Endothelial cell of umbilical vein (primary cell): ENCODE measurements around the gene YIPF1. TPM values are rescaled to one million over a fixed set of nuclear protein-coding genes. Genes with fewer than 3 reads are reported as not detected.

Experiments
- BruUV-seq: library from RNA; stranded (reverse); fragments of 400-500 nt; replicated peaks from 2 replicates; lab custom pipeline; 2021; lab: Mats Ljungman, UMichigan
- CTCF ChIA-PET: fragments of 300-600, 350-600 bp; sonication (Branson Sonifier 250); formaldehyde crosslinking; loops from one replicate; lab custom pipeline; 2021; ENCODE audit warnings: antibody characterized with exemption, inconsistent platforms; lab: Charles Lee
- POLR2A ChIA-PET: fragments of 300-600, 350-600 bp; sonication (Branson Sonifier 250); formaldehyde crosslinking; loops from one replicate; lab custom pipeline; 2021; ENCODE audit warnings: antibody characterized with exemption, inconsistent platforms; lab: Charles Lee
- DNase-seq: peaks from one replicate; pipeline ENCODE4 v3.0.0-alpha.2; 2011; ENCODE audit warnings: low read depth, low spot score
- FAIRE-seq: peaks from 2 replicates; lab custom pipeline; 2011; peaks lifted over from hg19 to GRCh38; lab: Jason Lieb, UNC
- H2AFZ ChIP-seq: 2 replicates; pipeline ENCODE4 v1.6.0; 2012; ENCODE audit warnings: low read depth, low read length, control low read depth, inconsistent platforms
- H3K27ac ChIP-seq: 2 replicates; pipeline ENCODE4 v1.5.1; 2011; ENCODE audit warnings: low read depth, mild to moderate bottlenecking, control low read depth, low read length, moderate library complexity; ENCODE audit not compliant: insufficient read depth
- H3K27me3 ChIP-seq, 2 experiments: 2 replicates each; pipeline versions ENCODE4 v1.6.0 to v1.6.1; 2011; ENCODE audit warnings: low read length in 2 of 2, mixed read lengths in 1 of 2; ENCODE audit not compliant: control insufficient read depth in 2 of 2, insufficient read depth in 2 of 2
- H3K36me3 ChIP-seq, 2 experiments: 2 replicates in 1 of 2; 3 replicates in 1 of 2; pipeline ENCODE4 v1.5.1; 2011; ENCODE audit warnings: low read length in 2 of 2, mild to moderate bottlenecking in 1 of 2, moderate library complexity in 1 of 2; ENCODE audit not compliant: control insufficient read depth in 2 of 2, insufficient read depth in 2 of 2; ENCODE audit errors: extremely low read depth in 1 of 2
- H3K4me1 ChIP-seq: 3 replicates; pipeline ENCODE4 v1.5.1; 2011; ENCODE audit warnings: mild to moderate bottlenecking, low read length; ENCODE audit not compliant: control insufficient read depth, insufficient read depth; ENCODE audit errors: extremely low read depth
- H3K4me2 ChIP-seq: 2 replicates; pipeline ENCODE4 v1.6.1; 2011; ENCODE audit warnings: low read length, control low read depth, mixed read lengths; ENCODE audit not compliant: insufficient read depth
- H3K4me3 ChIP-seq, 3 experiments: fragments of 200-600 bp in 1 of 3; sonication (generic), shearing (Covaris generic) in 1 of 3; replicated peaks in 1 of 3; 2 replicates each; pipeline ENCODE4 v1.5.1; 2011 to 2016; ENCODE audit warnings: control low read depth in 3 of 3, low read length in 3 of 3, mild to moderate bottlenecking in 2 of 3, inconsistent platforms in 1 of 3, low read depth in 1 of 3, moderate library complexity in 1 of 3; ENCODE audit not compliant: insufficient read depth in 1 of 3
- H3K79me2 ChIP-seq: 2 replicates; pipeline ENCODE4 v1.6.0; 2012; ENCODE audit warnings: low read length, inconsistent platforms; ENCODE audit not compliant: control insufficient read depth, insufficient read depth
- H3K9ac ChIP-seq: replicated peaks from 2 replicates; pipeline ENCODE3; 2011; ENCODE audit warnings: low read length, control low read depth; ENCODE audit not compliant: insufficient read depth; ENCODE audit errors: extremely low read depth
- H3K9me1 ChIP-seq: replicated peaks from 3 replicates; pipeline ENCODE4 v1.6.0; 2011; ENCODE audit warnings: mild to moderate bottlenecking, low read length; ENCODE audit not compliant: control insufficient read depth, insufficient read depth; ENCODE audit errors: extremely low read depth
- H3K9me3 ChIP-seq: replicated peaks from 2 replicates; pipeline ENCODE4 v1.5.1; 2012; ENCODE audit warnings: low read length, inconsistent platforms; ENCODE audit not compliant: control insufficient read depth, insufficient read depth
- H4K20me1 ChIP-seq: replicated peaks from 2 replicates; pipeline ENCODE3; 2011; ENCODE audit warnings: mild to moderate bottlenecking, low read length; ENCODE audit not compliant: control insufficient read depth, insufficient read depth; ENCODE audit errors: extremely low read depth
- CTCF ChIP-seq, 2 donors: IDR thresholded peaks; 1 replicate in 1 of 2; 2 replicates in 1 of 2; pipeline ENCODE4 v1.5.1; 2011; ENCODE audit warnings: low read length in 2 of 2, mild to moderate bottlenecking in 2 of 2, moderate library complexity in 2 of 2, control low read depth in 1 of 2, inconsistent platforms in 1 of 2, low read depth in 1 of 2; ENCODE audit not compliant: insufficient read depth in 1 of 2; ENCODE audit errors: extremely low read depth in 1 of 2
- EZH2 ChIP-seq: IDR thresholded peaks from 2 replicates; pipeline ENCODE4 v1.6.1; 2012; ENCODE audit warnings: borderline replicate concordance, low read depth, mild to moderate bottlenecking, moderate library complexity, low read length, inconsistent platforms; ENCODE audit not compliant: severe bottlenecking
- FOS ChIP-seq: IDR thresholded peaks from 2 replicates; pipeline ENCODE4 v1.6.1; 2011; ENCODE audit warnings: mild to moderate bottlenecking, low read length, moderate library complexity, borderline replicate concordance; ENCODE audit not compliant: insufficient read depth
- GATA2 ChIP-seq: IDR thresholded peaks from 2 replicates; pipeline ENCODE4 v1.7.0; 2011; ENCODE audit warnings: low read depth, mild to moderate bottlenecking, moderate library complexity, mixed read lengths, low read length; ENCODE audit not compliant: insufficient read length, insufficient read depth
- JUN ChIP-seq: IDR thresholded peaks from 2 replicates; pipeline ENCODE4 v1.6.1; 2011; ENCODE audit warnings: borderline replicate concordance, low read depth; ENCODE audit not compliant: insufficient read length, insufficient read depth
- MAX ChIP-seq: IDR thresholded peaks from 2 replicates; pipeline ENCODE4 v1.6.1; 2011; ENCODE audit not compliant: insufficient read depth, insufficient read length
- MYC ChIP-seq: IDR thresholded peaks from one replicate; pipeline ENCODE4 v1.6.1; 2011; ENCODE audit warnings: mild to moderate bottlenecking, low read depth, low read length
- POLR2A ChIP-seq: IDR thresholded peaks from 2 replicates; pipeline ENCODE4 v1.6.1; 2012; ENCODE audit warnings: low read depth, mild to moderate bottlenecking, control low read depth, low read length
- POLR2AphosphoS5 ChIP-seq: IDR thresholded peaks from 2 replicates; pipeline ENCODE4 v1.6.1; 2012; ENCODE audit warnings: low read depth, mild to moderate bottlenecking, control low read depth, low read length, moderate library complexity; ENCODE audit not compliant: insufficient read depth
- dilution Hi-C: fragments of 300-500 bp; cut with MboI; formaldehyde crosslinking; loops from one replicate; pipeline ENCODE4 v1.15.0; 2019; ENCODE audit warnings: low sequenced_read_pairs; ENCODE audit not compliant: extremely low pct_ligation_motif_present
- intact Hi-C: fragments of 100-400 bp; cut with micrococcal nuclease; formaldehyde crosslinking; loops from one replicate; pipeline ENCODE4 v1.10.0; 2022
- polyA plus RNA-seq, 4 experiments: library from polyadenylated mRNA; depleted of rRNA in 3 of 4; stranded (reverse) in 3 of 4; unstranded in 1 of 4; fragments of >200 nt; gene quantifications; 2 replicates each; pipeline versions ENCODE4 v1.2.1 to v1.2.3, GENCODE V29; 2011 to 2012; ENCODE audit warnings: missing spikeins in 1 of 4
- total RNA-seq: library from RNA; stranded (reverse); gene quantifications from 2 replicates; pipeline ENCODE4 v1.2.3, GENCODE V29; 2021

YIPF1 gene
- total and polyA plus RNA-seq, 2 donors (not counting 3 experiments of a cell fraction or from before 2014, with no cell fraction given), result 14.8 to 26.2 TPM

GRCh38 chr1:53834776-53835175 lies 54.8 kb downstream of the YIPF1 start:
- H3K9ac ChIP-seq, result no peak overlapping the region
- no peaks in the 10 kb centered on the region for H3K9me3 ChIP-seq
- H3K36me3 ChIP-seq, result no peaks in the 10 kb centered on the region
- TF ChIP-seq POLR2AphosphoS5, result no peak
- TF ChIP-seq JUN, result no peak
- TF ChIP-seq MAX, result no peak
- TF ChIP-seq POLR2A, result no peak
- no peak for TF ChIP-seq GATA2
- no TSS peak for BruUV-seq
- no peak overlapping the region for H2AFZ ChIP-seq
- ChIA-PET CTCF (interaction anchor here (1.5 kb wide), 1 partner anchor 8 kb away, joined by 4 read pairs; no protein-coding TSS in a partner anchor), POLR2A (no interaction called here)
- H3K4me1 ChIP-seq, result peaks cover 5% of the 10 kb centered on the region
- no peaks in the 10 kb centered on the region for H4K20me1 ChIP-seq
- intact Hi-C loops (no loop called here), dilution Hi-C loops (no loop called here)
- no peak for DNase-seq
- H3K9me1 ChIP-seq, result no peaks in the 10 kb centered on the region
- H3K27ac ChIP-seq, result no peak overlapping the region
- H3K79me2 ChIP-seq, result peaks cover 59% of the 10 kb centered on the region
- no peak for FAIRE-seq
- no peak overlapping the region for H3K4me3 ChIP-seq
- no peaks in the 10 kb centered on the region for H3K27me3 ChIP-seq
- H3K4me2 ChIP-seq, result no peak overlapping the region

GRCh38 chr1:53833393-53833792 lies 56.2 kb downstream of the YIPF1 start:
- Histone ChIP-seq H3K4me2 (no peak overlapping the region), H2AFZ (no peak overlapping the region), H3K4me1 (peaks cover 5% of the 10 kb centered on the region), H4K20me1 (no peaks in the 10 kb centered on the region), H3K27ac (no peak overlapping the region), H3K4me3 (no peak overlapping the region), H3K36me3 (no peaks in the 10 kb centered on the region), H3K79me2 (peaks cover 60% of the 10 kb centered on the region), H3K27me3 (no peaks in the 10 kb centered on the region), H3K9ac (no peak overlapping the region), H3K9me3 (no peaks in the 10 kb centered on the region), H3K9me1 (no peaks in the 10 kb centered on the region)
- no peak for FAIRE-seq
- BruUV-seq, result no TSS peak
- dilution Hi-C loops, result no loop called here
- POLR2A ChIA-PET, result interaction anchor here (0.6 kb wide), 1 partner anchor 49 kb away, joined by 3 read pairs; no protein-coding TSS in a partner anchor
- intact Hi-C loops, result no loop called here
- TF ChIP-seq JUN (no peak), FOS (no peak), CTCF (IDR thresholded peaks at IDR 0.05; ENCODE audit: extremely low read depth in 1 of 2, insufficient read depth in 1 of 2, low read depth in 1 of 2, low read length in 2 of 2) (no peak), EZH2 (no peak), MAX (no peak), POLR2A (no peak), POLR2AphosphoS5 (no peak), MYC (no peak), GATA2 (no peak)
- no peak for DNase-seq
- CTCF ChIA-PET, result interaction anchor here (0.8 kb wide), 1 partner anchor 13 kb away, joined by 3 read pairs; no protein-coding TSS in a partner anchor
